Activated CD8-positive, alpha-beta memory T cell treated with anti-CD3 and anti-CD28 coated beads for 48 hours (primary cell): ENCODE results near the gene GRIN2D.

Source experiments
- DNase-seq, 3 experiments: peaks; one replicate each; pipeline ENCODE4 v3.0.0-alpha.2; 2020; ENCODE audit warnings: low read depth in 2 of 3, low spot score in 2 of 3

Gene GRIN2D

DNA sequence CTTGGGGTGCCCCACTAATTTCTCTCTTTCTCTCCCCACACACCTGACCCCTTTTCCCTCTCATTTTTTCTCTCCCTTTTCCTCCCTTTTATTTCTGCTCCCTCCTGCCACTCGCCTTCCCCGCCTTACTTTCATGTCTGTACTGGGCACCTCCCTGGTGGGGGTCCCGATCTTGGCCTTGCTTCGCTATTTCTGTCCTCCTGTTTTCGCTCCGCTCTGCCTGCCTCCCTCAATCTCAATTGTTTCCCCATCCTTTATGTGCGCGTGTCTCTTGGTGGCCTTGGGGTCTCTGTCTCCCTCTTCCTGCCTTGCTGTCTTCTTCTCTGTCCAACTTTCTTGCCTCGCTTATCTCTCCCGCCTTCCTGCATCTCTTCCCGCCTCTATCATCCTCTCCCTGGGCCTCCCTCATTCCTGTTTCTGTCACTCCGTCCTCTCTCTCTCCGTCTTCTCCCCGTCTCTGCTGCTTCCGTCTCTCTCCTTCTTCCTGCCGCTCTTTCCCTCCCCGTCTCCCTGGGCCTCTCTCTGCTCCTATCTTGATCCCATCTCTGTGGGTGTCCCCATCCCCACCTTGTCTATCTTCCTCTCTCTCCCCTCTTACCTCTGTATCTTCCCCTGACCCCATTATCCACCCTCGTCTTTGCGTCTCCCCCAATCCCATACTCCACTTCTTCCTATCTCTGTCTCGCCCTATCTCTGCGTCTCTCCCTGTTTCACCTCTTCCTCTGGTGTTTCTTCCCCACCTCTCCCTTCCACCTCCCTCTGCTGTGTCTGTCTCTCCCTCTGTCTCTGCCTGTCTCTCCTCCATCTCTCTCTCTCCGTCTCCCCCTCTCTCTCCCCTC lies 4.0 kb downstream of the GRIN2D start:
- DNase-seq = no peak

DNA sequence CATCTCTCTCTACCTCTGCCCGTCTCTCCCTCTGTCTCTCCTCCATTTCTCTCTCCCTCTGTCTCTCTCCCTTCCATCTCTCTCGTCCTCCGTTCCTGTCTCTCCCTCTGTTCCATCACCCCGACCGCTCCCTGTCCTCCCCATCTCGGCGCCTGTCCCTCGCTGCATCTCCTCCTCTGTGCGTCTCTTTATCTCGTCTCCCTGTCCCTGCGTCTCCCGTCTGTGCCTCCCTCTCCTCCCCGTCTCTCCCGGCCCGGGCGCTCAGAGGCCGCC lies 4.6 kb downstream of the GRIN2D start:
- no peak for DNase-seq

DNA sequence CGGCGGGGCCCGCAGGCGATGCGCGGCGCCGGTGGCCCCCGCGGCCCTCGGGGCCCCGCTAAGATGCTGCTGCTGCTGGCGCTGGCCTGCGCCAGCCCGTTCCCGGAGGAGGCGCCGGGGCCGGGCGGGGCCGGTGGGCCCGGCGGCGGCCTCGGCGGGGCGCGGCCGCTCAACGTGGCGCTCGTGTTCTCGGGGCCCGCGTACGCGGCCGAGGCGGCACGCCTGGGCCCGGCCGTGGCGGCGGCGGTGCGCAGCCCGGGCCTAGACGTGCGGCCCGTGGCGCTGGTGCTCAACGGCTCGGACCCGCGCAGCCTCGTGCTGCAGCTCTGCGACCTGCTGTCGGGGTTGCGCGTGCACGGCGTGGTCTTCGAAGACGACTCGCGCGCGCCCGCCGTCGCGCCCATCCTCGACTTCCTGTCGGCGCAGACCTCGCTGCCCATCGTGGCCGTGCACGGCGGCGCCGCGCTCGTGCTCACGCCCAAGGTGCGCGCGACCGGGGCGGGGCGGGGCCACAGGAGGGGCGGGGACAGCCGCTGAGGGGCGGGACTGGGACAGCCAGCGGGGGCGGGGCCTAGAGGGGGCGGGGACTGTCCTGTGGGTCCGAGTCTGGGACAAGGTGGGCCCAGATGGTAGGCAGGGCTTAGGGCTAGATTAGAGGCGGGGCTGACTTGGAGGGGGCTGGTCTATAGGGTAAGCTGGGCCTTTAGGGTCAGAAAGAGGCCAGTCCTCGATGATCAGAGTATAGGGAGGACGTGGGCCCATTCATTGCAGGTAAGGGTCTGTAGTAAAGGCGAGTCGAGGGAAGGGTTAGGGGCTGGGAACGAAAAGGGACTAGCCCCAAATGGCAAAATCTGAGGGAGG lies 5.1 kb downstream of the GRIN2D start:
- peak; percentile 73 to 88 (median 85) for DNase-seq

DNA sequence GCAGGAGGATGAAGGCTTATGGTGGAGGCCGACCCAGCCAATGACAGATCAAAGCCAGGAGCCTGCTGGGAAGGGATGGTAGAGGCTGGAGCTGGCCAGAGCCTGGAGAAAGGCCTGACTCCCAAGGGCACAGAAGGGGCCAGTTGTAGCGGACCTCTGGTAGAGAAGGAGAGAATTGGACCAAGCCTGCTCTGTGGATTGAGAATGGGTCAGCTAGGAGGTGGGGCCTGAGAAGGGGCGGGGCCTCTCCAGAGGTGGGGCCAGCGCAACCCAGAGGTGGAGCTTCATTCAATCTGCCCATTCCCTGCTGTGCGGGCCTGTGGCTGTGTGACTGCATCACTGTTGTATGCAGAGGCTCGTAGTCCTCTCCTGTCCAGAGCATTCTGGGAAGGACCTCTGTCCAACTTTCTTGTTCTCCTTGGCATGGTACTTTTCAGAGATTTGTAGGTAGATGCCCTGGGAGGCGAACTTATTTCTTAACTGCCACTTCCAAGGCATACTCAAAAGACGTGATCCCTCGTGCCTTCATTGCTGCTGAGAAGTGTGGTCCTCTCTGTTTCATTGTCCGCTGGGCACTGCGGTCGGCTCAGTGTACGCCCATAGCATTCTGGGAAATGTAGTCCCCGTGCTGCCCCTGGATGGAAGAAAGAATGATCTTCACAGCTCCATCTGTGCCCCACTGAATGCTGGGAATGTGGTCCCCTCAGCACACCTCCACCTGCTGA lies 6.7 kb downstream of the GRIN2D start:
- no peak for DNase-seq

DNA sequence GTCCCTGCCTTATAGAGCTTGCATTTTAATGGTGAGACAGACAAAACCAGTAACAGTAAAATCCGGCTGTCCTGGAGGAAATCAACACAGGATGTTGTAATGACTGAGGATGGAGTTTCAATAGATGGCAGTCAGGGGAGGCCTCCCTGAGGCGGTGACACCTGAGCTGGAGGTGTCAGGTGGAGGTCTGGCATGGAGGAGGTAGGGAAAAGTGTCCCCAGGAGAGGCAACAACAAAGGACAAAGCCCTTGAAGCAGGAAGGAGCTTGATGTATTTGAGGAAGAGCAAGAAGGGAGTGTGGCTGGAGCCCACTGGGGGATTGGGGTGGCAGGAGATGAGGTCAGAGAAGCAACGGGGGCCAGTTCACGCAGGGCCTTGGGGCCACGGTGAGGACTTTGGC lies 7.8 kb downstream of the GRIN2D start:
- no peak for DNase-seq

DNA sequence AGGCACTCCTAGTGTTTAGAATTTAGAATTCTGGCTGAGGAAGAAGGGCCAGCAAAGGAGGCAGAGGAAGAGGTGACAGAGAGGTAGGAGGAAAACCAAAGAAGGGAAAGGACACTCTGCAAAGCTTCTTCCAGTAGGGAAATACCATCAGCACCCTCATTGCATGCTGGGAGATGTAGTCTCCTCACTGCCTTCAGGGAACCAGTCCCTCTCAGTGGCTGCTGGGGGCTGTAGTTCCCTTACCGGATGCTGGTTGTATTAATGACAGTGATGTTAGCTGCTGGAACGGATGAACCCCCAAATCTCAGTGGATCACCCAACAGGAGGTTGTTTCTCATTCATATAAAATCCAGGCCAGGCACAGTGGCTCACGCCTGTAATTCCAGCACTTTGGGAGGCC lies 10.1 kb downstream of the GRIN2D start:
- no peak for DNase-seq

DNA sequence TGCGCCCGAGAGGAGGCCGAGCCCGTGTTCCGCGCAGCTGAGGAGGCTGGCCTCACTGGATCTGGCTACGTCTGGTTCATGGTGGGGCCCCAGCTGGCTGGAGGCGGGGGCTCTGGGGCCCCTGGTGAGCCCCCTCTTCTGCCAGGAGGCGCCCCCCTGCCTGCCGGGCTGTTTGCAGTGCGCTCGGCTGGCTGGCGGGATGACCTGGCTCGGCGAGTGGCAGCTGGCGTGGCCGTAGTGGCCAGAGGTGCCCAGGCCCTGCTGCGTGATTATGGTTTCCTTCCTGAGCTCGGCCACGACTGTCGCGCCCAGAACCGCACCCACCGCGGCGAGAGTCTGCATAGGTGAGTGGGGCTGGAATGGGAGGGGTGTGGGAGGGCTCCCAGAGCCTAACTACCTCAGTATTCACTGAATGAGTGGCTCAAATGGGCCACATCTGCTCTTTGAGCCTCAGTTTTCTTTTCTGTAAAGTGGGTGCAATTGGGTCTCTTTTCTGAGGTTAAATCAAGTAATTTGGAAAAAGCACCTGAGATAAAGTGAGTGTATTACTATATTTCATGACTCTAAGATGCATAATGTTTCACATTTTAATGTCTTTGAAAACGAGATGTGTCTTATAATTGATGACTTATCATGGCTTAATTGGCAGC lies 11.7 kb downstream of the GRIN2D start:
- DNase-seq = no peak

DNA sequence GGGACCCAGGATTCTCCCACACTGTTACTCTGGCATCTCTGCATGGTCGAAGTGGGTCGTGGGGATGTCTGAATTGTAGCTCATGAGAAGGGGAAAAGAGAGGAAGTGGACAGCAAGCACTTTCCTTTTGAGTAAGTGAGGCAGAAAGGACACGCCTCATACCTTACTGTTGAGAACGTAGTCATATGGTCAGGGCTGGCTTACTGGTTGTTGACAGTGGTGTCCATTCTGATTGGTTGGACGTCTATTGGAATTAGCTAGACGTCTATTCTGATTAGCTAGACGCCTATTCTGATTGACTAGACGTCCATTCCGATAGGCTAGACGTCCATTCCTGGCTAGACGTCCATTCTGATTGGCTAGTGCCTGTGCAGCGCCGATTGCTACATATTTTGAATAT lies 12.4 kb downstream of the GRIN2D start:
- DNase-seq = no peak

DNA sequence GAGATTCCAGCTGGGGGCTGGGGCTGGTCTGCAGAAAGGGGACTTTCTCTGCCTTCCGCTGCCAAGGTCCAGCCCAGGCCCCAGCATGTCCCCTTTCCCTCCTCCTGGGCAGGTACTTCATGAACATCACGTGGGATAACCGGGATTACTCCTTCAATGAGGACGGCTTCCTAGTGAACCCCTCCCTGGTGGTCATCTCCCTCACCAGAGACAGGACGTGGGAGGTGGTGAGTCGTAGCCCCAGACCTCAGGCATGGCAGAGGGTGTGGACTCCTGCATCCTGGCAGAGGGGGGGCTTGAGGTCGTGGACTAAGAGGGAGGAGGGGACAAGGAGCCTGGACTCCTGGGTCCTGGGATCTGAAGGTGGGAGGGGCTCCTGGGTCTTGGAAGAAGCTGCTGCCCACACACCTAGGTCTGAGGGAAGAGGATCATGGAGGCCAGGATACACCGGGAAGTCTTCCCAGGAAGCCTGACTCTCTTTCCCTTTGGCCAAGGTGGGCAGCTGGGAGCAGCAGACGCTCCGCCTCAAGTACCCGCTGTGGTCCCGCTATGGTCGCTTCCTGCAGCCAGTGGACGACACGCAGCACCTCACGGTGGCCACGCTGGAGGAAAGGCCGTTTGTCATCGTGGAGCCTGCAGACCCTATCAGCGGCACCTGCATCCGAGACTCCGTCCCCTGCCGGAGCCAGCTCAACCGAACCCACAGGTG lies 20.6 kb downstream of the GRIN2D start:
- DNase-seq = no peak

DNA sequence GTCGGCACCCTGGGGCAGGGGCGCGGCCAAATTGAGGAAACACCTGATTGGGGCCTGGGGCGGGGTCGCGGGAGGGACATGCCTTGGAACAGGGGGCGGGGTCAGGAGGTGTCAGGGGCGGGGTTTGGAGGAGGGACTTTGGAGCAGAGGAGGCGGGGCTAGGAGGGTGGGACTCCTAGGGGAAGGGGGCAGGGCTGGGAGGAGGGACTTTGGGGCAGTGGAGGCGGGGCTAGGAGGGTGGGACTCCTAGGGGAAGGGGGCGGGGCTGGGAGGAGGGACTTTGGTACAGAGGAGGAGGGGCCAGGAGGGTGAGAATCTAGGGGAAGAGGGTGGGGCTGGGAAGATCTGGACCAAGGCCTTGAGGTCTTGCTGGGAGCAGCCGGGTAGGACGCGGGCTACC lies 21.9 kb downstream of the GRIN2D start:
- peak in 1 of 3 experiments; percentile 55 for DNase-seq

DNA sequence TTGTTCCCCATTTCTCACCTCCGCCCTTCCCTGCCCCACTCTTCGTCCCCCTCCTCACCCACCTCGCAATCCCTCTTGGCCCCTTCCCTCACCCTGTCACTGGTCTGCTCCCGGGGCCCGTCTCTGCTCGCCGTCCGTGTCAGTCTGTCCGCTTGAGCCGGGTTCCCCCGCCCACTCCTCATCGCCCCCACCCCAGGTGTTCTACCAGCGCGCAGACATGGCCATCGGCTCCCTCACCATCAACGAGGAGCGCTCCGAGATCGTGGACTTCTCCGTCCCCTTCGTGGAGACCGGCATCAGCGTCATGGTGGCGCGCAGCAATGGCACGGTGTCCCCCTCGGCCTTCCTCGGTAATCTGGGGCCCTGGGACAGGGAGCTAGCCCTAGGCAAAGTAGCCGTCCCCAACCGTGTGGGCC lies 22.3 kb downstream of the GRIN2D start:
- DNase-seq = no peak

DNA sequence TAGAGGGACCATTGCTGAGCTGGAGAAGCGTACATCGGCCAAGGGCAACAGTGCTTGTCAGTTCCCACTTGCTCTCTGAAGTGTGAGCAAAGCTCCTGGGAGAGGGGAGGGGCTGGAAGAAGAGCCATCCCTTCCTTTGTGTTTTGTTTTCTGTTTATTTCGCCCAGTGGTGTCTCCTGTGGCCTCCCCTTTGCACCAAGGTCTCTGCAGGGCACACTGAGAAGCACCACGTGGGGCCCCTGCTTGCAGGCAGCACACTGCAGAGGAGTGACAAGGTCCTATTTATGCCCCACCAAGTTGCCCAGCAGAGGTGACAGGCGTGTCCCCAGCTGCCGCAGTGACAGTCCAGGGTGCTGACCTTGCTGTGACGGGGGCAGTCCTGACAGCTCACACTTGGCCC lies 24.0 kb downstream of the GRIN2D start:
- DNase-seq = no peak

DNA sequence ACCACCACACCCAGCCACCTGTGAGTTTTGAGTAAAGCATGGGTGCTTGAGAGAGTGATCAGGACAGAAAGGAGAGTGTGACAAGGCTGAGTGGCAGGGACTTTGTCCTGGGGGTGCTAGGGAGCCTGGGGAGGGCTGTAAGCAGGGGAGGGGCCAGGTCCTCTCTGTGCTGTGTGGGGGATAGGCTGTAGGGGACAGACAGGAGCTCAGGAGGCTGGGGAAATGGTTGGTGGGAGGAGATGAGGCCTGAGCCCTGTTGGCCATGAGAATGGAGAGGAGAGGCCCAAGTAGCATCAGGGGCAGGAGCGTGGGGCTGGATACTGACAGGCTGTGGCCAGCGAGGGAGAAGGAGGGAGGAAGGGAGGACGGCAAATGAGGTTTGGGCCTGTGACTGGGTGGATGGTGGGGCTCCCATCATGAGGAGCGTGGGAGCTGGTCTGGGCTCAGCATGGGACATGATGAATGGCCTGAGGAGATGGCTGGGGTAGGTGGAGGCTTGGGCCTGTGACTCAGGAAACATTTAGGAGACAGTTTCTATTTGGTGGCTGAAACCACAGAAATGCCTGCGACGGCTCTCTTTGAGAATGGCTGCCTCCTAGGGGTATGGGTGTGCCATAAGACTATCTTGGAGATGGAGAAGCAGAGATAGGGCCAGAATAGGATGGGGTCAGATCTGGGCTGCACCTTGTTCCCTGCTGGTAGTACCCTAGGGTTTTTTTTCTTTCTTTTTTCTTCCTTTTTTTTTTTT lies 25.0 kb downstream of the GRIN2D start:
- no peak for DNase-seq

DNA sequence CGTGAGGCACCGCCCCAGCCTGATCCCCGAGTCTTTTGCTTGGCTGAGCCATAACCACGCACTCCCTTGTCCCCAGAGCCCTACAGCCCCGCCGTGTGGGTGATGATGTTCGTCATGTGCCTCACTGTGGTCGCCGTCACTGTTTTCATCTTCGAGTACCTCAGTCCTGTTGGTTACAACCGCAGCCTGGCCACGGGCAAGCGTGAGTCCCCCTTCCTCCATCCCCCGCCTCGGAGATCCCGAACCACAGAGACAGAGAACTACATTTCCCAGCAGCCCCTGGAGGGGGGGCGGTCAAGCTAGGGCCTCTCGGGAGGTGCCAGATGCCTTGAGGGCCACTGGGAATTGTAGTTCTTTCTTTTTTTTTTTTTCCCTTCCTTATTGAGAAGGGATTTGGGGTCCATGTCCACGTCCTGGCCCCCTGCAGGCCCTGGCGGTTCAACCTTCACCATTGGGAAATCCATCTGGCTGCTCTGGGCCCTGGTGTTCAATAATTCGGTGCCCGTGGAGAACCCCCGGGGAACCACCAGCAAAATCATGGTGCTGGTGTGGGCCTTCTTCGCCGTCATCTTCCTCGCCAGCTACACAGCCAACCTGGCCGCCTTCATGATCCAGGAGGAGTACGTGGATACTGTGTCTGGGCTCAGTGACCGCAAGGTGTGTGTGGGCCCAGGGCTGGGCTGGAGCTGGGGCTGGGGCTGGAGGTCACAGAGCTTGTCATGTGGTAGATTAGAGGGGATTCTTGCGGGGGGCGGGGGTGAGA lies 25.9 kb downstream of the GRIN2D start:
- peak; percentile 53 to 67 (median 57) for DNase-seq

DNA sequence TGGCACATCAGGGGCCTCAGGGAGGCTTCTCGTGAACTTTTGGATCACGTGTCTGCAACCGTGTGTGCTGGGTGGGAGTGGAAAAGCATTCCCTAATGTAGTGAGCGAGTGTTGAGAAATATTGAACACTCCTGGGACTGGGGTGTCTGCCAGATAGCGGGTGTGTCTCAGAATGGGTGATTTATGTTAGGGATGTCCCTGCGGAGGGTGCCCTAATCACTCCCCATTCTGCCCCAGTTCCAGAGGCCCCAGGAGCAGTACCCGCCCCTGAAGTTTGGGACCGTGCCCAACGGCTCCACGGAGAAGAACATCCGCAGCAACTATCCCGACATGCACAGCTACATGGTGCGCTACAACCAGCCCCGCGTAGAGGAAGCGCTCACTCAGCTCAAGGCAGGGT lies 28.1 kb downstream of the GRIN2D start:
- DNase-seq = no peak

DNA sequence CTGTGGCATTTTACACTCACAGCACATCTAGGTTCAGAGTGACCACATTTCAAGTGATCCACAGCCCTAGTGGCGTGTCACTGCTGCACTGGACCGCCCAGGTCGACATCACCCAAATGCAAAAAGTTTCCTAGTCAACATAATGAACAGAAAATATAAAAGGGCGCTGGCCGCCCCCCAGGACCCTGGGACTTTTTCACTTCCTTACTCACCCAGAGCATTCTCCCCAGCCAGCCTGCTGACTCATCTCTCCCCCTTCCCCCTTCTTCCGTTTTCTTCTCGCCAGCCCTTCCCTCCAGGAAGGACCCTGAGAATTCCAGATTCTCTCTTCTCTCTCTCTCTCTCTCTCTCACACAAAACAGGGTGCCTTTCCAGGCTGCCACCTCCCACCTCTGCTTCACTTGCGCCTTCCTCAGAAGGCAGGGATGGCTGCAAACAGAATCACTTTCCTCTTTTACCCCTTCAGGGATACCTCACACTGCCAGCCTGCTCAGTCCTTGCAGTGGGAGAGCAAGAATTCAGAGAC lies 31.3 kb downstream of the GRIN2D start:
- no peak for DNase-seq

DNA sequence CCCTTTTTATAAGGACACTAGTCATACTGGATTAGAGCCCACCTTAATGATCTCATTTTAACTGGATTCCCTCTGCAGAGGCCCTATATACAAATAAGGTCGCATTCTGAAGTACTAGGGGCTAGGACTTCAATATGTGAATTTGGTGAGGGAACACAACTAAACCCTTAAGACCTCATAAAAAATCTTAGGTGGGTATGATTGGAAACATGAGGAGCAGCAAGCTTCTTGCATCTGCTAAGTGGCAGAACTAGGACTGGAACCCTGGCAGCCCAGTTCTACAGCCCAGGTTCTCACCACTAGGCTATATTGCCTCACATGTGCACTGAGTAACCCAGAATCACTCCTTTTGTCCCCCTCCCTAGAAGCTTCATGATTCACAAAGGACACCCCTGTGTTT lies 35.2 kb downstream of the GRIN2D start:
- DNase-seq = no peak

DNA sequence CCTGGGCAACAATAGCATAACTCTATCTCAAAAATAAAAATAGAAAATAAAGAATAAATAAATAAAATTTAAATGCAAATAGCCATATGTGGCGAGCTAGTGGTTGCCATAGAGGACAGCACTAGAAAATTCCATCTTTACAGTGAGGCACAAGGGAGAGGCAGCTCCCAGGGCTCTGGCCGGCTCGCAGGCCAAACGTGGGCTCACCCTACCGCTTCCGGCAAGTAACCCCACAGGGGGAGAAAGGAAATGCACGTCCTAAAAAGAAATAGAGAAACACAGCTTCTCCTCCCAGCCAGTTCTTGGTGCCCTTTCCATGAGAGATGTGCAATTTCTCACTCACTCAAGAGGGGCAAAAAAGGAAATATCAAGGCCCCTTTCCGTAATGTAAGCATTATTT lies 39.9 kb downstream of the GRIN2D start:
- no peak for DNase-seq

DNA sequence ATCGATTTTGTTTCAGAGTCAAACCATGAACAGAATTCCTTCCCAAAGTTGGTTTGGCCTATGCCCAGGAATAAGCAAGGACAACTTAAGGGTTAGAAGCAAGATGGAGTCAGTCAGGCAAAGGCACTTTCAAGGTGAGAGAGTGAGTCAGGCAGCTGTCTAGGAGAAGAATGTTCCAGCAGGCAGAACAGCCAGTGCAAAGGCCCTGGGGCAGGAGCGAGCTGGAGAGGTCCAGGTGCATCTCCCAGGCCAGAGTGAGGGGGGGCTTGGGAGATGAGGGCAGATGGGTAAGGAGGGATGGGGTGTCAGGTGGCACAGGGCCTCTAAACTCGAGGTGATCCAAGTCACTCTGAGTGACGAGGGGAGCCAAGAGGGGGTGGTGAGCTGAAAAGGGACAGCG lies 43.1 kb downstream of the GRIN2D start:
- no peak for DNase-seq
